NCI-H524 treated with DMSO at 0.1 percent for 48 hours (cell line): ENCODE results near the gene SOD3.

ENCODE experiments used
- DNase-seq: peaks from one replicate; lab custom pipeline; 2025; lab: John Stamatoyannopoulos, UW

Gene SOD3

GRCh38 chr4:24794916-24795665 is at the start of gene SOD3:
Gene SOD3 (plus strand): TSS chr4:24795573. CDS start chr4:24799522, 3,949 bp downstream.
- DNase-seq = no peak

GRCh38 chr4:24747234-24747975 is 48.0 kb upstream of the SOD3 start:
- no peak for DNase-seq

- DNase-seq = no peak
Measured at GRCh38 chr4:24748023-24748422, 47.4 kb upstream of the SOD3 start.

- DNase-seq = no peak
Measured at GRCh38 chr4:24748758-24749350, 46.5 kb upstream of the SOD3 start.

- no peak for DNase-seq
Measured at GRCh38 chr4:24750106-24750505, 45.3 kb upstream of the SOD3 start.

GRCh38 chr4:24751926-24752539 is 43.3 kb upstream of the SOD3 start:
- DNase-seq = no peak

- DNase-seq = no peak
Measured at GRCh38 chr4:24753519-24753918, 41.9 kb upstream of the SOD3 start.

- no peak for DNase-seq
Measured at GRCh38 chr4:24754571-24754970, 40.8 kb upstream of the SOD3 start.

- peak; percentile 23 for DNase-seq
Measured at GRCh38 chr4:24763631-24764297, 31.6 kb upstream of the SOD3 start.

- no peak for DNase-seq
Measured at GRCh38 chr4:24764345-24764744, 31.0 kb upstream of the SOD3 start.

- no peak for DNase-seq
Measured at GRCh38 chr4:24765376-24765988, 29.9 kb upstream of the SOD3 start.

- no peak for DNase-seq
Measured at GRCh38 chr4:24768006-24768405, 27.4 kb upstream of the SOD3 start.

- DNase-seq = no peak
Measured at GRCh38 chr4:24768604-24769003, 26.8 kb upstream of the SOD3 start.

- DNase-seq = no peak
Measured at GRCh38 chr4:24769571-24769970, 25.8 kb upstream of the SOD3 start.

- peak; percentile 41 for DNase-seq
Measured at GRCh38 chr4:24770032-24770584, 25.3 kb upstream of the SOD3 start.

GRCh38 chr4:24770667-24771066 is 24.7 kb upstream of the SOD3 start:
- DNase-seq = no peak

- DNase-seq = no peak
Measured at GRCh38 chr4:24771241-24771640, 24.1 kb upstream of the SOD3 start.

GRCh38 chr4:24772061-24772705 is 23.2 kb upstream of the SOD3 start:
- no peak for DNase-seq

GRCh38 chr4:24772952-24773351 is 22.4 kb upstream of the SOD3 start:
- DNase-seq = no peak

- no peak for DNase-seq
Measured at GRCh38 chr4:24774452-24774851, 20.9 kb upstream of the SOD3 start.
